ENCODE results near the gene CNGB1. TPM values are rescaled to one million over a fixed set of nuclear protein-coding genes. Genes with fewer than 3 reads are reported as not detected.

Gene CNGB1
- not detected for total RNA-seq

DNA sequence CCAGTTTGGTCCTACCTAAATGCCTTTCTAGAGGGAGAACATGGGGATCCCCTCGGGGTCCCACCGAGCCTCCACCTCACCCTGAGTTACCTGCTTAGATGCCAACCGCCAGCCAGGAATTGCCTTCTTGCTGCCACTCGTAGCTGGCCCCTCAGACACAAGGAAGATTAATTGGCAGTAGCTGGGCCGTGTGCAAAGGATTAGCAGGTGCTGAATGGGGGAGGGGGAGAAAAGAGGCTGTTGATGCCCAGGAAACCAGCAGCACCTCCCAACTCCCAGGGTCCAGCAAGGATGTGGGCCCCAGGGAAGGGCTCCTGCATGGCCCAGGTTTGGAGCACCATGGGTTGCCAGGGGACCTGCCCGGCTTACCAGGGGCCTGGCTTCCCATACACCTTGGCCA, at the start of gene CNGB1:
Gene CNGB1, minus strand, starts transcription at position 159 of the 400 bp plus-strand sequence. CDS start 3,842 bp downstream, outside the sequence.
- H3K27ac ChIP-seq = no peak within 1 kb of the TSS
- H3K9me3 ChIP-seq = no peaks in the 10 kb centered on the region
- DNase-seq = no peak
- intact Hi-C loops (cut with DNase I; ENCODE audit: low total_unique reads) = no loop called here
- no peak within 1 kb of the TSS for H3K4me3 ChIP-seq
- no peaks in the 10 kb centered on the region for H3K36me3 ChIP-seq
- no peaks in the 10 kb centered on the region for H3K27me3 ChIP-seq
- no peaks in the 10 kb centered on the region for H3K4me1 ChIP-seq
- TF ChIP-seq POLR2A (IDR thresholded peaks at IDR 0.05) = no peak
- TF ChIP-seq, protein P1, sequence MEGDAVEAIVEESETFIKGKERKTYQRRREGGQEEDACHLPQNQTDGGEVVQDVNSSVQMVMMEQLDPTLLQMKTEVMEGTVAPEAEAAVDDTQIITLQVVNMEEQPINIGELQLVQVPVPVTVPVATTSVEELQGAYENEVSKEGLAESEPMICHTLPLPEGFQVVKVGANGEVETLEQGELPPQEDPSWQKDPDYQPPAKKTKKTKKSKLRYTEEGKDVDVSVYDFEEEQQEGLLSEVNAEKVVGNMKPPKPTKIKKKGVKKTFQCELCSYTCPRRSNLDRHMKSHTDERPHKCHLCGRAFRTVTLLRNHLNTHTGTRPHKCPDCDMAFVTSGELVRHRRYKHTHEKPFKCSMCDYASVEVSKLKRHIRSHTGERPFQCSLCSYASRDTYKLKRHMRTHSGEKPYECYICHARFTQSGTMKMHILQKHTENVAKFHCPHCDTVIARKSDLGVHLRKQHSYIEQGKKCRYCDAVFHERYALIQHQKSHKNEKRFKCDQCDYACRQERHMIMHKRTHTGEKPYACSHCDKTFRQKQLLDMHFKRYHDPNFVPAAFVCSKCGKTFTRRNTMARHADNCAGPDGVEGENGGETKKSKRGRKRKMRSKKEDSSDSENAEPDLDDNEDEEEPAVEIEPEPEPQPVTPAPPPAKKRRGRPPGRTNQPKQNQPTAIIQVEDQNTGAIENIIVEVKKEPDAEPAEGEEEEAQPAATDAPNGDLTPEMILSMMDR (IDR thresholded peaks at IDR 0.05) = no peak

DNA sequence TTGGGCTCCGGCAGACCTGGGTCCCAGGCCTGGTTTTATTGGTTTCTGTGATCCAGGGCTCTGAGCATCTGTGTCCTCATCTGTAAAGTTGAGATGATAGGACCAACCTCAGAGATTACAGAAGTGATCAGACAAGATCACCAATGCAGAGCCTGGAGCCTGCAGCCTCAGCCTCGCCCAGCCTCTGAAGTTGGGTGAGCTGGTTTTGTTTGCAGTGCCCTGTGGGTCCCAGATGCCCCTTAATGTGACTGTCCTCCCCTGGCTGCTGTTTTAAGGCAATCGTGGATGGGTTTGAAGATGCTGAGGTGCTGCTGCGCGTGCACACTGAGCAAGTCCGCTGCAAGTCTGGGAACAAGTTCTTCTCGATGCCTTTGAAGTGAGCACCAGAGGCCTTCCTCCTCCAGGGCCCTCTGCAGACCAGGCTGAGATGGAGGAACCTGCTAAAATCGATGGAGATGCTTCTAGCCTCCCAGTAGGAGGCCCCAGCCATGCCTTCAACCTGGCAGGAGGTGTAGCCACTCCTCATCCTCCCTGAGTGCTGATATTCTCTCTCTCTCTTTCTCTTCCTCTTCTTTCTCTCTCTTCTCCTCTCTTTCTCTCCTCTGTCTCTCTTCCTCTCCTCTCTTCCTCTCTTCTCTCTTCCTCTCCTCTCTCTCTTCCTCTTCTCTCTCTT, 49.1 kb upstream of the CNGB1 start:
- H3K4me1 ChIP-seq = peaks cover 0 to 12% of the 10 kb centered on the region in 2 donors
- no peak for TF ChIP-seq POLR2A (IDR thresholded peaks at IDR 0.05)
- TF ChIP-seq, protein P1 (IDR thresholded peaks at IDR 0.05) = no peak
- no peak overlapping the region for H3K4me3 ChIP-seq
- DNase-seq = no peak
- no peaks in the 10 kb centered on the region for H3K27me3 ChIP-seq
- intact Hi-C loops (cut with DNase I; ENCODE audit: low total_unique reads) = loop anchor here (5.0 kb wide), 1 partner anchor 107 kb away; the partner anchor contains the start of gene CFAP20
- H3K9me3 ChIP-seq = no peaks in the 10 kb centered on the region
- H3K36me3 ChIP-seq = no peaks in the 10 kb centered on the region
- H3K27ac ChIP-seq = no peak overlapping the region

DNA sequence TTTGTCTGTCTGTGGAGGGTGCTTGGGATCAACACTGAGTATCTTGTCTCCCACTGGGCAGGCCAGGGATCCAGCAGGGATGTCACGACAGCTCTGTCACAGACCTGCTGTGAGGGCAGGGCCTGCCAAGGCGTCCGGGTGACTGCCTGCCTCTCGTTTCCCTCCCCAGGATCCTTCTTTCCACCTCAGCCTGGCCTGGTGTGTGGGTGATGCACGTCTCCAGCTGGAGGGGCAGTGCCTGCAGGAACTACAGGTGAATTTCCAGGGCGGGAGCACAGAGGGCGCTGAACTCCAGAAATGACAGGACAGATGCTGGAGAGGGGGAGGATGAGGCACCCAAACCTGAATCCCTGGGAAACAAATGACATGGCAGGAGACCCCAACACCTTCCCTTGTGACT, 47.9 kb upstream of the CNGB1 start:
- Histone ChIP-seq H3K36me3 (no peaks in the 10 kb centered on the region), H3K27me3 (no peaks in the 10 kb centered on the region), H3K27ac (no peak overlapping the region), H3K4me1 (peaks cover 0 to 12% of the 10 kb centered on the region in 2 donors), H3K9me3 (no peaks in the 10 kb centered on the region), H3K4me3 (no peak overlapping the region)
- DNase-seq = no peak
- TF ChIP-seq, protein P1 (IDR thresholded peaks at IDR 0.05) = no peak
- no peak for TF ChIP-seq POLR2A (IDR thresholded peaks at IDR 0.05)
- intact Hi-C loops (cut with DNase I; ENCODE audit: low total_unique reads) = no loop called here

DNA sequence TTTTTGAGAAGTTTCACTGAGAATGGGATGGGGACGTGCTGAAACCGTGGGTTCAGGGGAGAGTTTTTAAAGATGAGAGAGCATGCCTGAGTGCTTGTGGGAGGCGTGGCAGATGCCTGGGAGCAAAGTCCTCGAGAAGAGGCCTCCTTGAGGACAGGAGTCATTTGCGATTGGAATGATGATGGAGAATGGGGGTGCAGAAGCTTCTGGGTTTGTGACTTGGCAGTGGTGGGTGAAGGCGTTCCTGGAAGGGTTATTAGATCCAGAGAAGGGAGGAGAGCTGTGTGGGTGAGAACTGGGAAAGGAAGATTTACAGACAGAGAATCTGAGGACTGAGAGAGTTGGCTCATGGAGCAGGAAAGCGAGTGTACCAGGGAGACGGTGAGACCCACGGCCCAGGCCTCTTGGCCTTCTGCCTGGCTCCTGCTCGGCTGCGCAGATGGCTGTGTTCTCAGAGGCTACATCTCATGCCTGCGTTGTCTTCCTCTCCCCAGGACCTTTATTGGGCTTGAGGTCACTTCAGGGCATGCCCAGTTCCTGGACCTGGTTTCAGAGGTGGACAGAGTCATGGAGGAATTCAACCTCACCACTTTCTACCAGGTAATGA, 46.0 kb upstream of the CNGB1 start:
- Histone ChIP-seq H3K36me3 (no peaks in the 10 kb centered on the region), H3K9me3 (no peaks in the 10 kb centered on the region), H3K4me1 (peaks cover 0 to 2% of the 10 kb centered on the region in 2 donors), H3K4me3 (no peak overlapping the region), H3K27ac (no peak overlapping the region), H3K27me3 (no peaks in the 10 kb centered on the region)
- TF ChIP-seq POLR2A (IDR thresholded peaks at IDR 0.05) = no peak
- TF ChIP-seq, protein P1 (IDR thresholded peaks at IDR 0.05) = no peak
- intact Hi-C loops (cut with DNase I; ENCODE audit: low total_unique reads) = no loop called here
- no peak for DNase-seq

DNA sequence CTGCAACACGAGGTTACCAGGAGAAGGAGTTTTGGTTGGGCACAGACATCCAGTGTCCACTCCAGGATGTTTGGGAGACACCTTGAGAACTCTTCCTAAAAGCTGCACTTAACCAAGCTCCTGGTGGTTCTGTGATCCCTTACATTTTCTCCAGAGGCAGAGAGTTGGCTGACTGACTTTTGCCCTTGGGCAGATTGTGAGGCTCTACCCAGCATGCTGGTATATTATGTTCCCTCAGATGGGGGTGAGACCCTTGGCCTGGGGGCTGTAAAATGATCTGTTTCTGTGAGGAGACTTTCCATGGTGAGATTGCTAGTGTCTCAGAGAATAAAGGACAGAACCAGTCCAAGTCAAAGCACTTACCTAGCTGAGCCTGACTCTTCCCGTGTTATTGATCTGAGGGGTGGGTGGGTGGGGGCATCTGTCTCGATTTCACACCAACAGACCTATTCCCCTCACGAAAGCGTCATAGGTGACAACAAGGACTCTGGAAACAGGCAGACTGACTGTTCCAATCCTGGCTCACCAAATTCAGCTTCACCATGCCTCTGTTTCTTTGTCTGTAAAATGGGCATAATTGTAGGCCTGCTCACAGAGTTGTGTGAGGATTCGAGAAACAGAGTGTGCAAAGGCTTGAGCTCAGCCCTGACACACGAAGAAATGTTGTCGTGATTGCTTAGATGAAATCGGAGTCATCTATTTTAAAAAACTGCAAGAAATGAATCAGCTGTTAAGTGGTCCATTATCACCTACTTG, 42.5 kb upstream of the CNGB1 start:
- TF ChIP-seq, protein P1 (IDR thresholded peaks at IDR 0.05) = no peak
- TF ChIP-seq POLR2A (IDR thresholded peaks at IDR 0.05) = no peak
- Histone ChIP-seq H3K9me3 (no peaks in the 10 kb centered on the region), H3K36me3 (no peaks in the 10 kb centered on the region), H3K27ac (no peak overlapping the region), H3K27me3 (no peaks in the 10 kb centered on the region), H3K4me3 (no peak overlapping the region), H3K4me1 (no peaks in the 10 kb centered on the region)
- DNase-seq = no peak
- intact Hi-C loops (cut with DNase I; ENCODE audit: low total_unique reads) = no loop called here

All from uterus (tissue), 4 donors.